Muscle layer of duodenum (tissue), 2 donors: ENCODE data around the gene VPS37D.

Experiments
- H3K27ac ChIP-seq: one replicate; pipeline ENCODE4 v1.7.0; 2013; ENCODE audit warnings: mild to moderate bottlenecking, low read length
- H3K27me3 ChIP-seq: one replicate; pipeline ENCODE4 v1.7.0; 2013; ENCODE audit warnings: low read depth, mild to moderate bottlenecking, control low read depth, low read length
- H3K36me3 ChIP-seq, 2 donors: one replicate each; pipeline ENCODE4 v1.7.0; 2013; ENCODE audit warnings: low read length in 2 of 2, control low read depth in 1 of 2, mild to moderate bottlenecking in 1 of 2; ENCODE audit not compliant: insufficient read depth in 2 of 2, control insufficient read depth in 1 of 2
- H3K4me1 ChIP-seq, 2 donors: one replicate each; pipeline ENCODE4 v1.7.0; 2013; ENCODE audit warnings: low read length in 2 of 2, mild to moderate bottlenecking in 2 of 2, control low read depth in 1 of 2, moderate library complexity in 1 of 2; ENCODE audit not compliant: insufficient read depth in 2 of 2, control insufficient read depth in 1 of 2
- H3K4me3 ChIP-seq, 2 donors: one replicate each; pipeline ENCODE4 v1.7.0; 2013; ENCODE audit warnings: low read length in 2 of 2, low read depth in 1 of 2, mild to moderate bottlenecking in 1 of 2
- H3K9me3 ChIP-seq, 2 donors: one replicate each; pipeline ENCODE4 v1.7.0; 2013; ENCODE audit warnings: low read length in 2 of 2, control low read depth in 1 of 2, mild to moderate bottlenecking in 1 of 2; ENCODE audit not compliant: control insufficient read depth in 1 of 2
- donor health status: healthy.

The VPS37D gene

GRCh38 chr7:73628504-73628903 lies 39.1 kb upstream of the VPS37D start:
- peaks cover 0 to 9% of the 10 kb centered on the region in 2 donors for H3K4me1 ChIP-seq
- no peaks in the 10 kb centered on the region for H3K9me3 ChIP-seq
- H3K4me3 ChIP-seq, result no peak overlapping the region
- H3K36me3 ChIP-seq, result no peaks in the 10 kb centered on the region
- no peak overlapping the region for H3K27ac ChIP-seq
- H3K27me3 ChIP-seq, result peaks cover 6% of the 10 kb centered on the region

GRCh38 chr7:73631558-73631957 lies 36.1 kb upstream of the VPS37D start:
- Histone ChIP-seq H3K9me3 (no peaks in the 10 kb centered on the region), H3K27ac (no peak overlapping the region), H3K36me3 (no peaks in the 10 kb centered on the region), H3K27me3 (no peaks in the 10 kb centered on the region), H3K4me1 (no peaks in the 10 kb centered on the region), H3K4me3 (no peak overlapping the region)

- no peak overlapping the region for H3K27ac ChIP-seq
- no peaks in the 10 kb centered on the region for H3K36me3 ChIP-seq
- no peak overlapping the region for H3K4me3 ChIP-seq
- H3K9me3 ChIP-seq, result no peaks in the 10 kb centered on the region
- no peaks in the 10 kb centered on the region for H3K4me1 ChIP-seq
- no peaks in the 10 kb centered on the region for H3K27me3 ChIP-seq
Observed at GRCh38 chr7:73633323-73633722, 34.3 kb upstream of the VPS37D start.

GRCh38 chr7:73633844-73634243 lies 33.8 kb upstream of the VPS37D start:
- H3K36me3 ChIP-seq, result no peaks in the 10 kb centered on the region
- H3K27me3 ChIP-seq, result no peaks in the 10 kb centered on the region
- H3K4me3 ChIP-seq, result no peak overlapping the region
- no peaks in the 10 kb centered on the region for H3K9me3 ChIP-seq
- no peaks in the 10 kb centered on the region for H3K4me1 ChIP-seq
- no peak overlapping the region for H3K27ac ChIP-seq

- Histone ChIP-seq H3K4me3 (no peak overlapping the region), H3K9me3 (no peaks in the 10 kb centered on the region), H3K36me3 (no peaks in the 10 kb centered on the region), H3K4me1 (no peaks in the 10 kb centered on the region), H3K27ac (no peak overlapping the region), H3K27me3 (no peaks in the 10 kb centered on the region)
Observed at GRCh38 chr7:73635428-73636200, 32.0 kb upstream of the VPS37D start.

- Histone ChIP-seq H3K9me3 (peaks cover 0 to 6% of the 10 kb centered on the region in 2 donors), H3K4me1 (no peaks in the 10 kb centered on the region)
Observed at GRCh38 chr7:73638911-73639310, 28.7 kb upstream of the VPS37D start.

GRCh38 chr7:73642834-73643233 lies 24.8 kb upstream of the VPS37D start:
- H3K4me3 ChIP-seq, result no peak overlapping the region
- H3K9me3 ChIP-seq, result peaks cover 0 to 6% of the 10 kb centered on the region in 2 donors
- H3K4me1 ChIP-seq, result peaks cover 0 to under 1% of the 10 kb centered on the region in 2 donors
- H3K27me3 ChIP-seq, result peaks cover 11% of the 10 kb centered on the region
- no peaks in the 10 kb centered on the region for H3K36me3 ChIP-seq
- no peak overlapping the region for H3K27ac ChIP-seq

More at GRCh38 chr7:73638911-73639310, 28.7 kb upstream of the VPS37D start:
- no peak overlapping the region for H3K4me3 ChIP-seq
- no peaks in the 10 kb centered on the region for H3K36me3 ChIP-seq
- H3K27me3 ChIP-seq, result no peaks in the 10 kb centered on the region
- no peak overlapping the region for H3K27ac ChIP-seq

GRCh38 chr7:73644688-73645286 lies 22.8 kb upstream of the VPS37D start:
- Histone ChIP-seq H3K27ac (no peak overlapping the region), H3K9me3 (peaks cover 0 to 6% of the 10 kb centered on the region in 2 donors), H3K4me1 (peaks cover 4 to 5% of the 10 kb centered on the region in 2 donors), H3K27me3 (peaks cover 21% of the 10 kb centered on the region), H3K4me3 (no peak overlapping the region), H3K36me3 (no peaks in the 10 kb centered on the region)

GRCh38 chr7:73645643-73646174 lies 21.9 kb upstream of the VPS37D start:
- H3K36me3 ChIP-seq, result no peaks in the 10 kb centered on the region
- peaks cover 4 to 5% of the 10 kb centered on the region in 2 donors for H3K4me1 ChIP-seq
- peaks cover 0 to 6% of the 10 kb centered on the region in 2 donors for H3K9me3 ChIP-seq
- no peak overlapping the region for H3K27ac ChIP-seq
- peaks cover 21% of the 10 kb centered on the region for H3K27me3 ChIP-seq
- H3K4me3 ChIP-seq, result no peak overlapping the region

GRCh38 chr7:73646785-73647724 lies 20.6 kb upstream of the VPS37D start:
- Histone ChIP-seq H3K27me3 (peaks cover 21% of the 10 kb centered on the region), H3K27ac (no peak overlapping the region), H3K4me1 (peaks cover 4 to 5% of the 10 kb centered on the region in 2 donors), H3K36me3 (no peaks in the 10 kb centered on the region), H3K9me3 (no peaks in the 10 kb centered on the region), H3K4me3 (no peak overlapping the region)
